HG03045 (cell line): ENCODE results near the gene TNNC2.
"Not testable (repeated sequence)": the region's sequence is repeated elsewhere in the genome, so short reads cannot be mapped to it uniquely, and the experiment has no call there.

ENCODE experiments used
- ATAC-seq: cut with Tn5 transposase; IDR thresholded peaks from one replicate; pipeline ENCODE4 v1.9.1; 2021; ENCODE audit warnings: mild to moderate bottlenecking, moderate library complexity; ENCODE audit not compliant: unreplicated experiment

TNNC2 gene

GRCh38 chr20:45848969-45849582 is 22.0 kb upstream of the TNNC2 start:
- ATAC-seq: no peak

DNA sequence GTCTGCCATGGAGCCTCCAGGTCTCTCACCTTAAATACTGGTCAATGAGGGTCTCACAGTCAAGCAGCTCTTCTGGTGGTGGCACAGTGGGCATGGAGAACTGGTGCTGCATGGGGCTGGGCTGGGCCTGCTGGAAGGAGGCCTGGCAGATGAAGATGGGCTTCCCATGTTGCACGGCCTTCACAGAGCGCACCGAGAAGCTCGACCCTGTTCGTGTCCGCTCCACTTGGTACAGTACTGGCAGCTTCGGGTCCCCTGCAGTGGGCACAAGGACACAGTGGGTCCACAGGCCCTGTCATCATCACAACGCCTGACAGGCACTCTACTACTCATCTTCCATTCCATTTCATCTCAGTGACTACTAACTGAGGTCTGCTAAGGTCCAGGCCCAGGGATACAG is 21.3 kb upstream of the TNNC2 start:
- no peak for ATAC-seq

DNA sequence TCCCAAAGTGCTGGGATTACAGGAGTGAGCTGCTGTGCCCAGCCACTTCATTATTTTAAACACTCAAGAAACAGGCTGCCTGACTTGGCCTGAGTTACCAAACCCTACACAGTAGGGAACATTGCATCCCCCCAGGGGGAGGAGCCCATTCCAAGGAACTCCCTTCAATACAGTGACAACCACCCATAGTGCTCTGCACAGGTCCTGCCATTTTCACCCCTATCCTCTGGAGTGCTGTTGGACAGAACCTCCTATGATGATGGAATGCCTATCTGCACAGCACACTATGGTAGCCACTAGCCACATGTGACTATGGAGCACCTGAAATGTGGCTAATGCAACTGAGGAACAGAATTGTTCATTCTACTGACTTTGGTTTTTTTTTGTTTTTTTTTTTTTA is 18.3 kb upstream of the TNNC2 start:
- ATAC-seq: no peak

GRCh38 chr20:45843506-45843905 is 16.4 kb upstream of the TNNC2 start:
- ATAC-seq: no peak

DNA sequence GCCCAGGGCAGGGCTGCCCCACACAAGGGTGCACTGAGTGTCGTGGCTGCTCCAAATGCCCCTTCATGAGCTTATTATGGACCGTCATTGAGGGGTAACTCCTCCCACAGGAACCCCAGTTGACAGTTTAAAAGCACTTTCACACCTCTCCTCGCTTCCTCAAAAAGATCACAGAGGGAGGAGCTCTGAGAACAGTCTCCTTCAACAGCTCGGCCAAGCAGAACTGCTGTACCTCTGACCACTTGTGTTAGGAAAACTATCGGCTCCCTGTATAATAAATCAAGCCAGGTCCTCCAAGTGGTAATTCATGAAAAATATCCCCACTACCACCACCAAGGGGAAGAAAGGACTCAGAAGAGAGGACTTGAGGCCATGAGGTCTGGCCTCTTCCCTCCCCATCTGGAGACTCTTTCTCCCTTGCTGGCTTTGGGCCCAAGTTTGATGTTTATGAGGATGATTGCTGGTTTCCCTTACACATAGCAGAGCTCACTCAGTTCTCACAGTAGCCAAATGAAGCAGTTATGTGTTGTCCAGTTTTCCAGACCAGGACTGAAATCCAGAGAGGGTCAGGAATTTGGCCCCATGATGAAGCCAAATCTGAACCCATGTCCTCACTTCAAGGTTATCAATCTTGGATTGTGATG is 15.2 kb upstream of the TNNC2 start:
- ATAC-seq: no peak

DNA sequence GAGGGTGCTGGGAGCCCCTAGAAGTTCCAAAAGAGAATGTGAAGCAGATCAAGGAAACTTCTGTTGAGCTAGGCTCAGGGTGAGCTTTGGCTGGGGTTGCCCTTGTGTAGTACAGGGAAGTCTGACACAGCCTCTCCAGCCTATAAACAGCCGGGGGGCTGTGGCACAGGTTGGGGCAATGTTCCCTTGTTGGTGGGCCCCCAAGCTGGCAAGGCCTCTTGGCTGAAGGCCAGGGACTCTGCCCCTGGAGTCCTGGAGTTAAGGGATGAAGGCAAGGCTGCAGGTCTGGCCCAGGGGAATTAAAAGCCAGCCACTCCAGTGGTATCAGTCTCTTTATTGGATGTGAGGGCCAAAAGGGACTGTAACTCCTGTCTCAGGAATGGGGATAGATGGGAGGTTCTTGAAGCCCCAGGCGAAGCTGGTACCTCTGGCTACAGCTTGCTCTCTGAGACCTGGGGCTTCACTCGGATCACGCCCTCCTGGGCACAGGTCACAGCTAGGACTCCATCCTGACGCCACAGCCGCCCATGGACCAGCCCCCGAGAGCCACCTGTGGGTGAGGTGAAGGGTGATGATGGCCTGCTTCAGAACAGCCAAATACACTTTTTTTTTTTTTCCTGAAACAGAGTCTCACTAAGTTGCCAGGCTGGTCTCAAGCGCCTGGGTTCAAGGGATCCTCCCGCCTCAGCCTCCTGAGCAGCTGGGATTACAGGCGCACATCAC is 14.5 kb upstream of the TNNC2 start:
- no peak for ATAC-seq

DNA sequence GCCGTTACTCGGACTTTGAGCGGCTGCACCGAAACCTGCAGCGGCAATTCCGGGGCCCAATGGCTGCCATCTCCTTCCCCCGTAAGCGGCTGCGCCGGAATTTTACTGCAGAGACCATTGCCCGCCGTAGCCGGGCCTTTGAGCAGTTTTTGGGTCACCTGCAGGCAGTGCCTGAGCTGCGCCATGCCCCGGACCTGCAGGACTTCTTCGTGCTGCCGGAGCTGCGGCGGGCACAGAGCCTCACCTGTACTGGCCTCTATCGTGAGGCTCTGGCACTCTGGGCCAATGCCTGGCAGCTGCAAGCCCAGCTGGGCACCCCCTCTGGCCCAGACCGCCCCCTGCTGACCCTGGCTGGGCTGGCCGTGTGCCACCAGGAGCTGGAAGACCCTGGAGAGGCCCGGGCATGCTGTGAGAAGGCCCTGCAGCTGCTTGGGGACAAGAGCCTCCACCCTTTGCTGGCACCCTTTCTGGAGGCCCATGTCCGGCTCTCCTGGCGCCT is 13.6 kb upstream of the TNNC2 start:
- ATAC-seq: no peak

- no peak for ATAC-seq
Observed at GRCh38 chr20:45836841-45837240, 9.7 kb upstream of the TNNC2 start.

- no peak for ATAC-seq
Observed at GRCh38 chr20:45835825-45836224, 8.7 kb upstream of the TNNC2 start.

DNA sequence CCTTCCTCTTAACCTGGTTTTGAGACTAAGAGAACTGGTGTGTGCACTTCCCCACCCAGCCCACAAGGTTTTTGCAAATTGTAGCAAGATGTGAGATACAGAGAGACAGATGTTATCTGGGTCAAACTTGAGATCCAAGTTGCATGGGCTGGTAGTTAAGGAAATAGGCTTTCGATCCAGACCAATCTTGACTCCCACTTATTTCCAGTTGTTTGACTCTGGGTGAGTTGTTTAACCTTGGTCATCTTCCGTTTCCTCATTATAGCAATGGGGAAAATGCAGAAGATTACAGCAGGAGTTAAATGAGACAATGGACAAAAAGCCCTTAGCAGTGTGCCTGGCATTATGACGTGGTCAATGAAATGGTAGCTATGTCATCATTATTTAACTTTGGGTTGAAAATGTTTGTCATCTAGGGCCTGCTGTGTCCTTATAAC is 8.2 kb upstream of the TNNC2 start:
- ATAC-seq: no peak

- ATAC-seq: no peak
Observed at GRCh38 chr20:45834797-45835161, 7.7 kb upstream of the TNNC2 start.

- no peak for ATAC-seq
Observed at GRCh38 chr20:45833883-45834796, 7.0 kb upstream of the TNNC2 start.

DNA sequence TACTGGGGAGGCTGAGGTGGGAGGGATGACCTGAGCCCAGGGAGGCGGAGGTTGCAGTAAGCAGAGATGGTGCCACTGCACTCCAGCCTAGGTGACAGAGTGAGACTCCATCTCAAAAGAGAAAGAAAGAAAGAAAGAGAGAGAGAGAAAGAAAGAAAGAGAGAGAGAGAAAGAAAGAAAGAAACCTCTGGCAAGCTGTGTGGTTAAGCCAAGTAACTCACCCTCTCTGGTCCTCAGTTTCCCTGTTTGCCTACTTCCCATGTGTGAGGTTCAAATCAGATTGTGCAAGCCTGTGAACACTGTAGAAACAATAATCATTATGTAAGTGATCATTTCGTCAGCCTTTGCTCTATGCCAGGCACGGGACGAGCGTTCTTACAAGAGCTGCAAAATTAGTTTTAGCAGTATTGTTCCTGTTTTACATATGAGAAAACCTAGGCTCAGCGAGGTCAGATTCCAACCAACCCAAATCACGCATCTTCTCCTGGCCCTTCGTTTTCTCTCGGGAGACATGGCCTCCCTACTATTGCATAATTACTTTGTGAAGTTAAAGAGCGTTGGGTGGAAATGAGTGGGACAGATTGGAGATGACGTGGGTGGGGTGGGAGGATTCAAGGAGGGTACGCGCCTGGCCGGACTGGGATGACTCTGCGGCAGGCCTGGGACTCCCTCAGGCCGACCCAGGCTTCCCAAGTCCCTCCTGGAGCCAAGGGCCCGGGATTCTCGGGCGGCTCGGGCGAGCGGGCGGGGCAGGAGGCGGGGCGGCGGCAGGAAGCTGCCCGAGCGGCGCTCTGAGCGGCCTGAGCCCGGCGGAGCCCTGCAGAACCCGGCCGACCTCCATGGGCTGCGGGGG is 6.1 kb upstream of the TNNC2 start, which contains the start of gene SNX21:
TSS of gene SNX21 (plus strand) at position 770 of the 853 bp plus-strand sequence. CDS start 121 bp downstream, outside the sequence.
- ATAC-seq: no peak

DNA sequence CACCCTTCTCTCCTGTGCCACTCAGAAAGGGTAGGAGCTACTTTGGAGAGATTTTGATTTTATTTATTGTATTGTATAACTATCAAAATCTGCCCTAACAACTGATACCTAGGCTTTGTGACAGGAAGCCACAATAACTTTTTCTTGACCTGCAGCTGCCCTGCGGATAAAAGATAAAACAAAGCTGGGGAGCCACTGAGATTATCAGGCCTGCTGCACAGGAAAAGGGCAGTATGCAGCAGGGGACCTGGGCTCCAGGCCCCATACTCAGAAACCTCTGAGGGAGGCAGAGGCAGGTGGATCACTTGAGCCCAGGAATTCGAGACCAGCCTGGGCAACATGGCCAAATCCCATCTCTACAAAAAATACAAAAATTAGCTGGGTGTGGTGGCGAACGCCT is 5.5 kb upstream of the TNNC2 start:
- ATAC-seq: no peak

DNA sequence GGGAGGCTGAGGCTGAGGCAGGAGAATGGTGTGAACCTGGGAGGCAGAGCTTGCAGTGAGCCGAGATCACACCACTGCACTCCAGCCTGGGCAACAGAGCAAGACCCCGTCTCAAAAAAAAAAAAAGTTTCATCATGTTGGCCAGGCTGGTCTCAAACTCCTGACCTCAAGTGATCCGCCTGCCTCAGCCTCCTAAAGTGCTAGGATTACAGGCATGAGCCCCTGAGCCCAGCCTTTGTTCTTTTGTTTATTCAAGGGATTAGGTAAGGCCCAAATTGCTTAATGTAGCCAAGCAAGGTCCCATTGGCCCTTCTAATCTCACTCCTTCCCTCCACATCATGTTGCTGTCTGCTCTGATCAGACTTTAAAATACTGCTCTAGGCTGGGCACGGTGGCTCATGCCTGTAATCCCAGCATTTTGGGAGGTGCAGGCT is 2.6 kb upstream of the TNNC2 start:
- not testable (repeated sequence) for ATAC-seq

- no peak for ATAC-seq
Observed at GRCh38 chr20:45828589-45828988, 1.5 kb upstream of the TNNC2 start.

GRCh38 chr20:45827712-45828111 is 600 bp upstream of the TNNC2 start:
- ATAC-seq: no peak

DNA sequence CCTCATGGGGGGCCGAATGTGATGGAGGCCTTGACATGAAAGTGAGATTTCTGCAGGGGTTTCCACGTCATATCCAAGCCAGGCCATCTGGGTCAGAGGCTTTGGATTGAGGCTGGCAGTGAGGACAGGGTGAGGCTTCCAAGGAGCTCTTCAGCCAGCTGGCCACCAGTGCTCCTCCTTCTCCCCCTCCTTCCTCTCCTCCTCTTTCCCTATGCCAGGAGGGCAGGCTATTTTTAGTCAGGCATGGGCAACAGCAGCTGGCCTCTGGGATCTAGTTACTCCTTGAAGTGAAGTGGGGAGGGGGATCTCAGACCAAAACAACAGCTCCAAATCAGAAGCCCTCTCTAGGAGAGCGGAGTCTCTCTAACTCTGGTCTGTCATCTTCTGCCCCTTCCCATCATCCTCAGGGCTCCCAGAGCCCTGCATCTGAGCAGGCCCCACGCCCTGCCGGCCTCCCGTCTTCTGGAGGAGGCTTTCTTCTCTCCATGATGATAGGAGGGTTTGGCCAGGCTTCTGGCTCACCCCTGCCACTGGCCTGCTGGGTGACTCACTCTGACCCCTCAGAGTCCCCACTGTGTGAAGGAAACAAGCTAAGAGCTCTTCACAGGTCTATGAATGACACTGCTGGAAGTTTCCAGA is 612 bp downstream of the TNNC2 start:
- no peak for ATAC-seq
